ENCODE measurements around the gene WNT8B.
A peak's percentile ranks its signal among the peaks of the same experiment; 100 is the strongest.

DNA sequence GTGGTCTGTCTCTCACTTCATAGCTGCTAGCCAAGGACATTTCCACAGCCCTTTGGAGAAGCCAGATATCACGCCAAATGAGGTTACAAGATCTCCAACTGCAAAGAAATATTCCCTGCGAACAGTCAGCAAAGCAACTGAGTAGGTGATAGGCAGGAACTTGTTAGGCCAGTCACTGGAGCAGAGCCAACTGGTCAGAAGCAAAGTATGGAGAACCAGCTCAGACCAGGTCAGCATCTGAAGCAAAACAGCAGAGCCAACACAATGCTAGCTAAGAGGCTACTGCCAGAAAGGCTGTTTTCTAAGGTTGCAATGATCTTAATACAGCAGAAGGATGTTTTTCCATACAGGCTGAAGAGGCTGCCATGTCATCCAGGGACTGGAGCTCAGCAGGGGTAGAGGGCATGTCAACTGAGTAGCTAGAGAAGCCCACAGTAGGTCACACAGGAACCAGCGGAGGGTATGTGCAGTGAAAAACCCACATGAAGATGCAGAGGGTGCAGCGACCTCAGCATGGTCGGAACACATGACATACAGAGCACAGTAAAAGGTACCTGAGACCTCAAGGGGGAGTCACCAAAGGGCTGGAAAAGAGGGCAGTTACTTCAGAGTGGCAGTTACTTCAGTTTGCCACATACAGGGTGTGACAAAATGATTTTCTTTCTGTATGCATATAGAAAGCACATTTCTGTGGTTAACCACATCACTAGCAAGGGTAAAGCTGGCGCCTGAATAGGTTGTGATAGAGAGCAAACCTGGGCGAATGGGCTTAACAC is 47.9 kb downstream of the WNT8B start:
- TF ChIP-seq, protein P1, sequence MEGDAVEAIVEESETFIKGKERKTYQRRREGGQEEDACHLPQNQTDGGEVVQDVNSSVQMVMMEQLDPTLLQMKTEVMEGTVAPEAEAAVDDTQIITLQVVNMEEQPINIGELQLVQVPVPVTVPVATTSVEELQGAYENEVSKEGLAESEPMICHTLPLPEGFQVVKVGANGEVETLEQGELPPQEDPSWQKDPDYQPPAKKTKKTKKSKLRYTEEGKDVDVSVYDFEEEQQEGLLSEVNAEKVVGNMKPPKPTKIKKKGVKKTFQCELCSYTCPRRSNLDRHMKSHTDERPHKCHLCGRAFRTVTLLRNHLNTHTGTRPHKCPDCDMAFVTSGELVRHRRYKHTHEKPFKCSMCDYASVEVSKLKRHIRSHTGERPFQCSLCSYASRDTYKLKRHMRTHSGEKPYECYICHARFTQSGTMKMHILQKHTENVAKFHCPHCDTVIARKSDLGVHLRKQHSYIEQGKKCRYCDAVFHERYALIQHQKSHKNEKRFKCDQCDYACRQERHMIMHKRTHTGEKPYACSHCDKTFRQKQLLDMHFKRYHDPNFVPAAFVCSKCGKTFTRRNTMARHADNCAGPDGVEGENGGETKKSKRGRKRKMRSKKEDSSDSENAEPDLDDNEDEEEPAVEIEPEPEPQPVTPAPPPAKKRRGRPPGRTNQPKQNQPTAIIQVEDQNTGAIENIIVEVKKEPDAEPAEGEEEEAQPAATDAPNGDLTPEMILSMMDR (IDR thresholded peaks at IDR 0.05; ENCODE audit: insufficient read depth, low read length) = no peak
- peak; percentile 83 for TF ChIP-seq POLR2AphosphoS5 (IDR thresholded peaks at IDR 0.05; ENCODE audit: low read depth)
- TF ChIP-seq, protein P2, sequence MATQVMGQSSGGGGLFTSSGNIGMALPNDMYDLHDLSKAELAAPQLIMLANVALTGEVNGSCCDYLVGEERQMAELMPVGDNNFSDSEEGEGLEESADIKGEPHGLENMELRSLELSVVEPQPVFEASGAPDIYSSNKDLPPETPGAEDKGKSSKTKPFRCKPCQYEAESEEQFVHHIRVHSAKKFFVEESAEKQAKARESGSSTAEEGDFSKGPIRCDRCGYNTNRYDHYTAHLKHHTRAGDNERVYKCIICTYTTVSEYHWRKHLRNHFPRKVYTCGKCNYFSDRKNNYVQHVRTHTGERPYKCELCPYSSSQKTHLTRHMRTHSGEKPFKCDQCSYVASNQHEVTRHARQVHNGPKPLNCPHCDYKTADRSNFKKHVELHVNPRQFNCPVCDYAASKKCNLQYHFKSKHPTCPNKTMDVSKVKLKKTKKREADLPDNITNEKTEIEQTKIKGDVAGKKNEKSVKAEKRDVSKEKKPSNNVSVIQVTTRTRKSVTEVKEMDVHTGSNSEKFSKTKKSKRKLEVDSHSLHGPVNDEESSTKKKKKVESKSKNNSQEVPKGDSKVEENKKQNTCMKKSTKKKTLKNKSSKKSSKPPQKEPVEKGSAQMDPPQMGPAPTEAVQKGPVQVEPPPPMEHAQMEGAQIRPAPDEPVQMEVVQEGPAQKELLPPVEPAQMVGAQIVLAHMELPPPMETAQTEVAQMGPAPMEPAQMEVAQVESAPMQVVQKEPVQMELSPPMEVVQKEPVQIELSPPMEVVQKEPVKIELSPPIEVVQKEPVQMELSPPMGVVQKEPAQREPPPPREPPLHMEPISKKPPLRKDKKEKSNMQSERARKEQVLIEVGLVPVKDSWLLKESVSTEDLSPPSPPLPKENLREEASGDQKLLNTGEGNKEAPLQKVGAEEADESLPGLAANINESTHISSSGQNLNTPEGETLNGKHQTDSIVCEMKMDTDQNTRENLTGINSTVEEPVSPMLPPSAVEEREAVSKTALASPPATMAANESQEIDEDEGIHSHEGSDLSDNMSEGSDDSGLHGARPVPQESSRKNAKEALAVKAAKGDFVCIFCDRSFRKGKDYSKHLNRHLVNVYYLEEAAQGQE (IDR thresholded peaks at IDR 0.05; ENCODE audit: insufficient replicate concordance, low read depth) = no peak
- no peak for TF ChIP-seq GABPA (IDR thresholded peaks at IDR 0.05; ENCODE audit: low read depth)
- TF ChIP-seq SPI1 (IDR thresholded peaks at IDR 0.05; ENCODE audit: borderline replicate concordance, low read depth) = no peak

Data from HL-60 (cell line).